Upper lobe of left lung (tissue), 4 donors: ENCODE data around the gene ZNF467.

Experiments
- CTCF ChIP-seq, 6 experiments: fragments of 450-650 bp in 4 of 6; fragments of 200-600 bp in 2 of 6; sonication (generic) in 2 of 6; IDR thresholded peaks; one replicate each; pipeline ENCODE4 v1.5.1; 2016 to 2019; ENCODE audit warnings: antibody characterized with exemption in 6 of 6
- EP300 ChIP-seq, 4 donors: sonication (generic); formaldehyde crosslinking; IDR thresholded peaks; one replicate each; pipeline ENCODE4 v1.5.1; 2017; ENCODE audit warnings: antibody characterized with exemption in 4 of 4, control low read depth in 2 of 4
- POLR2A ChIP-seq, 4 donors: fragments of 450-650 bp; IDR thresholded peaks; one replicate each; pipeline ENCODE4 v1.5.1; 2016 to 2017; ENCODE audit warnings: antibody characterized with exemption in 4 of 4, mild to moderate bottlenecking in 2 of 4
- POLR2AphosphoS5 ChIP-seq, 2 donors: sonication (generic); formaldehyde crosslinking; IDR thresholded peaks; one replicate each; pipeline ENCODE4 v1.5.1; 2017; ENCODE audit warnings: antibody characterized with exemption in 2 of 2

- no peak for TF ChIP-seq CTCF (IDR thresholded peaks at IDR 0.05)
- no peak for TF ChIP-seq EP300 (IDR thresholded peaks at IDR 0.05)
- no peak for TF ChIP-seq POLR2A (IDR thresholded peaks at IDR 0.05)
- no peak for TF ChIP-seq POLR2AphosphoS5 (IDR thresholded peaks at IDR 0.05)
These were observed 33.3 kb upstream of the ZNF467 start for GRCh38 chr7:149806726-149807125.
